Choroid plexus epithelial cell (primary cell): ENCODE results near the gene EDA2R.

Source experiments
- DNase-seq: peaks from one replicate; pipeline ENCODE4 v3.0.0-alpha.2; 2010; ENCODE audit warnings: low read depth
- H3K4me3 ChIP-seq: 2 replicates; pipeline ENCODE4 v1.5.1; 2011; ENCODE audit warnings: low read depth, mild to moderate bottlenecking, control low read depth, low read length, moderate library complexity
- TF ChIP-seq, protein P1 (sequence below): conservative IDR thresholded peaks from 2 replicates; pipeline ENCODE4 v1.5.1; 2011; ENCODE audit warnings: low read depth, mild to moderate bottlenecking, control low read depth, inconsistent platforms, low read length, moderate library complexity

EDA2R gene, protein sequence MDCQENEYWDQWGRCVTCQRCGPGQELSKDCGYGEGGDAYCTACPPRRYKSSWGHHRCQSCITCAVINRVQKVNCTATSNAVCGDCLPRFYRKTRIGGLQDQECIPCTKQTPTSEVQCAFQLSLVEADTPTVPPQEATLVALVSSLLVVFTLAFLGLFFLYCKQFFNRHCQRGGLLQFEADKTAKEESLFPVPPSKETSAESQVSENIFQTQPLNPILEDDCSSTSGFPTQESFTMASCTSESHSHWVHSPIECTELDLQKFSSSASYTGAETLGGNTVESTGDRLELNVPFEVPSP

DNA sequence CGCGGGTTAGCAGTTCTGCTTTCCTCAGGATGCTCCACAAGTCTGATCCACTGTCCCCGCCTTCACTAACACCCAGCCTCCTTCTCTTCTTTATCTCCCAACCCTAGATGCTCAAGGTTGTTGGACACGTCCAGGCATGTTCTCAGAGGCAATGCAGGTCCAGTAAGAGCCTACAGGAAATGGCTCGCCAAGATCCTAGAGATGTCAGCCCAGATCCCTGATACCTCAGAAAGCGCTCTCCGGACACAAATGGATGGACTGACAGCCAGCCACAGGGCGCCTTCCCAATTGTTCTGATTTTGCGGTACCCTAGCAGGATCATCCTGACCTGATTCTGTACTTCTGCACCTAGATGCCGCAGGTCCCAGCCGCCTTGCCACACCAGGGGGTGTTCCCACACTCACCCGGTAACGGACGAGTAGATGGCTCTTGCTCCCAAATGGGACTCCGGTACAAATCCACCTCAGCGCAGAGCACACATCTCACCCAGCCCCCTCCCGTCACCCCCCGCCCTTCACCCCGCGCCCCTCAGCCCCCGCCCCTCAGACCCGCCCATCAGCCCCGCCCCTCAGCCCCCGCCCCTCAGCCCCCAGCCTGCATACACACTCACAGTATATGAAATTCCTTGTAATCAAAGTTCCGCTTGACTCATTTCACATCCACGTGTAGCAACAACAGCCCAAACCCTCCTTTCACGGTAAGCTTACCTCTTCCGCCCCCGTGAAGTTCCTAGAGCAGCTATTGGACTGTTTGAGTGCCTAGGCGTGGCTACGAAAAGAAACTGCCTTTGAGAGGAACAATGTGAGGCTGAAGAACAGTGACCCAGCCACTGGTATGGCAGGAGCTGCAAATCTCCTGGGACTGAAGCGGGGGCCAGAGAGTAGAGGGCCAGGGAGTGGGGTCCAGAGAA is at the start of gene EDA2R:
Gene EDA2R (minus strand): TSS at position 488 of the 910 bp plus-strand sequence. CDS start 23,058 bp downstream, outside the sequence.
- DNase-seq: peak; percentile 93
- TF ChIP-seq, protein P1, sequence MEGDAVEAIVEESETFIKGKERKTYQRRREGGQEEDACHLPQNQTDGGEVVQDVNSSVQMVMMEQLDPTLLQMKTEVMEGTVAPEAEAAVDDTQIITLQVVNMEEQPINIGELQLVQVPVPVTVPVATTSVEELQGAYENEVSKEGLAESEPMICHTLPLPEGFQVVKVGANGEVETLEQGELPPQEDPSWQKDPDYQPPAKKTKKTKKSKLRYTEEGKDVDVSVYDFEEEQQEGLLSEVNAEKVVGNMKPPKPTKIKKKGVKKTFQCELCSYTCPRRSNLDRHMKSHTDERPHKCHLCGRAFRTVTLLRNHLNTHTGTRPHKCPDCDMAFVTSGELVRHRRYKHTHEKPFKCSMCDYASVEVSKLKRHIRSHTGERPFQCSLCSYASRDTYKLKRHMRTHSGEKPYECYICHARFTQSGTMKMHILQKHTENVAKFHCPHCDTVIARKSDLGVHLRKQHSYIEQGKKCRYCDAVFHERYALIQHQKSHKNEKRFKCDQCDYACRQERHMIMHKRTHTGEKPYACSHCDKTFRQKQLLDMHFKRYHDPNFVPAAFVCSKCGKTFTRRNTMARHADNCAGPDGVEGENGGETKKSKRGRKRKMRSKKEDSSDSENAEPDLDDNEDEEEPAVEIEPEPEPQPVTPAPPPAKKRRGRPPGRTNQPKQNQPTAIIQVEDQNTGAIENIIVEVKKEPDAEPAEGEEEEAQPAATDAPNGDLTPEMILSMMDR: no peak
- peak within 1 kb of the TSS; percentile 70 for H3K4me3 ChIP-seq

DNA sequence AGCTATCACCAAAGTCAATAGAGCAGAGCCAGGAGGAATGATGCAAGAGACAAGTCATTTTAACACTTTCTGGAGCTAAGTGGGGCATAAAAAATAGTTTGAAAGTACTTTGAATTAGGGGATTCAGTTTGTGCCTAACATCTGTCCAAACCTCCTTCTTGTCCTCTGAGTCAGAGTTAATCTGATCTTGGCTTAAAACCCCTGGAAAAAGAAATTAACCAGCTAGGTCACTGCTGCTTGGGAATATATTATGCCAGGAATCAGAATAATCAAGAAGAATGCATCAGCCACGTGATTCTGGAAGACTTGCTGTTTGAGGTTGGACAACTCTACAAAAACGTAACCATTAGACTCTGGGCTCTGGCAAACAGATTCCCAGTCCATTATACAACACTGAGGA is 45.3 kb upstream of the EDA2R start:
- DNase-seq: no peak

DNA sequence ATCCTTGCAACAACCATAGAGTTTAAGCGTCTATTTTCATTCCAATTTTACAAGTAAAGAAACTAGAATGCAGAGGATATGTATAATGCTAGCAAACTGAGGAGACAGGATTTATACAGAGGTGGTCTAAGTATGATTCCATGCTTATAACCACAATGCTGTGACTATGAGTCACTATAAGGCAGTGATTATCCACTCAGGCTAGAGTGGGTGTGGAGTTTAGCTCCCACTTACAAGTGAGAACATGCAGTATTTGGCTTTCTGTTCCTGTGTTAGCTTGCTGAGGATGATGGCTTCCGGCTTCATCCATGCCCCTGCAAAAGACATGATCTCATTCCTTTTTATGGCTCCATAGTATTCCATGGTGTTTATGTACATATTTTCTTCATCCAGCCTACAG is 41.6 kb upstream of the EDA2R start:
- peak; percentile 30 for DNase-seq
- TF ChIP-seq, protein P1: no peak
- H3K4me3 ChIP-seq: no peak overlapping the region

More for the DNA sequence above, 45.3 kb upstream of the EDA2R start:
- H3K4me3 ChIP-seq: no peak overlapping the region
- TF ChIP-seq, protein P1: no peak

DNA sequence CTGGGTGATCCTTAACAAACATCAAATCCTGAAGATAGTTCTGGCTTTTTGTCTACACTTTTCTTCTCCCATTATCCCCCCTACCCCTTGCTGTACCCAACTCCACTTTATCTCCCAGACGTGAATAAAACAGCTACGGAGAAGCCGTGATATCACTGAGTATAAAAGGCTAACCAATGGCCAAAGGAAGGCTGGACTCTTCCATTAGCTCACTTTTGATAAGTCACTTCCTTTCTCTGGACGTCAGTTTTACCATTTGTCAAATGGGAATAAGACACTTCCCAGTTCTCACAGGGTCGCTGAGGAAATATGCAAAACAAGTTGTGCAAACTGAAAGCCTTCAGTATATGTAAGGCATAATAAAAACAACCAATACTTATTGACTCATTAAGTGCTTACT is 38.6 kb upstream of the EDA2R start:
- peak overlapping the region; percentile 18 for H3K4me3 ChIP-seq
- peak; percentile 50 for DNase-seq
- TF ChIP-seq, protein P1: no peak

DNA sequence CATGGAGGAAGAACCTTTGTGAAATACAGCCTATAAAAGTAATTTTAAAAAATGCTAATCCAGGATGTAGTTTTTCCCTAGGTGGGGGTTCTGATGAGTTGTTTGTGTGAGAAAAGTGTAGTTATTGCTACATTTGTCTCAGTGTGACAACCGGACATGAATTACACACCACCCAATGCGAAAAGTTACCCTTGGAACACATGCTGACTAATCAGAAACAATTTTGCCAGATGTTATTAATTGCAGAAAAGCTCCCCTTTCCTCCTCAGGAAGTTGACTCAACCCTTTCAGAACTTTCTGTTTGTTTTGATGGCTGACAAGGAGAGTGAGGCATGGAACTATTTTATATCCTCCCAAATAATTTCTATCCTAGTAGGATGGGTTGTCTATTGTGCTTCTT is 38.1 kb upstream of the EDA2R start:
- DNase-seq: peak; percentile 85
- peak overlapping the region; percentile 24 for H3K4me3 ChIP-seq
- TF ChIP-seq, protein P1: no peak

DNA sequence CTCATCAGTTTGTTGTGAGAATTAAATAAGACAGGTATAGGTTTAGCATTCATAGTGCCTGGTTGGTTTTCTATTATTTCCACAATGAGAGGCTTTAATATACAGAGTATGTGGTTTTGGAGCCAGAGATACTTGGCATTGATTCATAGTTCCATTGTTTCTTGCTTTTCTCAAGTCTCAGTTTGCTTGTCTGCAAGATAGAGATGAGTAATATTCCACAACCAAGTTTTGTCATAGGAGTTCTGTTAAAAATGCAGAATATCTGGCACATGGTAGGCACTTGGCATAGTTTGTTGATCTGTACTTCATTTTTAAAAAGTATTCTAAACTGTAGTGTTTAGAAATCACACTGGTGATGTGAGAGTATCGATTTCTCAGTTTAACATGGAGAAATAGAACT is 37.5 kb upstream of the EDA2R start:
- DNase-seq: peak; percentile 68

More for the DNA sequence above, 37.5 kb upstream of the EDA2R start:
- TF ChIP-seq, protein P1: no peak
- H3K4me3 ChIP-seq: peak overlapping the region; percentile 24
